Nephron progenitor cell (in vitro differentiated cells): ENCODE data around the gene WDR53.

Experiments
- DNase-seq: peaks from one replicate; pipeline ENCODE4 v3.0.0; 2021
- H3K27ac Mint-ChIP-seq: 2 replicates; pipeline ENCODE4 v1.8.0; 2021; ENCODE audit warnings: mild to moderate bottlenecking, moderate library complexity, mixed read lengths
- H3K27me3 Mint-ChIP-seq: 2 replicates; pipeline ENCODE4 v1.8.0; 2021; ENCODE audit warnings: mild to moderate bottlenecking, low read depth, mixed read lengths; ENCODE audit not compliant: poor library complexity
- H3K36me3 Mint-ChIP-seq: 2 replicates; pipeline ENCODE4 v1.8.0; 2021; ENCODE audit warnings: low read depth, mixed read lengths
- H3K4me1 Mint-ChIP-seq: 2 replicates; pipeline ENCODE4 v1.8.0; 2021; ENCODE audit warnings: mixed read lengths
- H3K4me3 Mint-ChIP-seq: 2 replicates; pipeline ENCODE4 v1.8.0; 2021; ENCODE audit warnings: mild to moderate bottlenecking, moderate library complexity, mixed read lengths
- H3K9me3 Mint-ChIP-seq: 2 replicates; pipeline ENCODE4 v1.8.0; 2021; ENCODE audit warnings: mild to moderate bottlenecking, moderate library complexity, mixed read lengths
- TF ChIP-seq, protein P1 (sequence below): fragments of 200-600 bp; sonication (generic); IDR thresholded peaks from 2 replicates; pipeline ENCODE4 v1.5.0; 2021; ENCODE audit warnings: antibody characterized with exemption

Gene WDR53

DNA sequence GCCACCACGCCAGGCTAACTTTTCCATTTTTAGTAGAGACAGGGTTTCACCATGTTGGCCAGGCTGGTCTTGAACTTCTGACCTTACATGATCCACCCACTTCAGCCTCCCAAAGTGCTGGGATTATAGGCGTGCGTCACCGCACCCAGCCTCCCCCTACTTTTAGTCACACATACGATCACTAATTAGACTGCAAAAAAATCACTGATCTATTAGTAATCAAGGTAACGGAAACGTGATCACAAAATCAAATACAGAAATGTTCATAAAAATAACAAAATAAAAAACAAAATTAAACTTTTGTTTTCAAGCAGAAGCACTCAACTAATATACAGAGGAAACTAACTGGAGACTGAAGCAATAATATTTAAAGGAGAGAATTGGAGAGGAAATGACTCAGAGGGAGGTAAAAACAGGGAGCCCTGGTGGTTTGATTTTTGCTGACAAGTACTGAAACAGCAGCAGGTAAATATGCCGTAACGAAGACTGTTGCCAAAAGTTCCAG lies 4.6 kb downstream of the WDR53 start:
- Mint-ChIP-seq H3K36me3 (peaks cover 10% of the 10 kb centered on the region), H3K4me1 (peaks cover 14% of the 10 kb centered on the region), H3K27me3 (peaks cover 4% of the 10 kb centered on the region), H3K9me3 (no peaks in the 10 kb centered on the region), H3K27ac (no peak overlapping the region), H3K4me3 (no peak overlapping the region)
- DNase-seq = no peak
- TF ChIP-seq, protein P1, sequence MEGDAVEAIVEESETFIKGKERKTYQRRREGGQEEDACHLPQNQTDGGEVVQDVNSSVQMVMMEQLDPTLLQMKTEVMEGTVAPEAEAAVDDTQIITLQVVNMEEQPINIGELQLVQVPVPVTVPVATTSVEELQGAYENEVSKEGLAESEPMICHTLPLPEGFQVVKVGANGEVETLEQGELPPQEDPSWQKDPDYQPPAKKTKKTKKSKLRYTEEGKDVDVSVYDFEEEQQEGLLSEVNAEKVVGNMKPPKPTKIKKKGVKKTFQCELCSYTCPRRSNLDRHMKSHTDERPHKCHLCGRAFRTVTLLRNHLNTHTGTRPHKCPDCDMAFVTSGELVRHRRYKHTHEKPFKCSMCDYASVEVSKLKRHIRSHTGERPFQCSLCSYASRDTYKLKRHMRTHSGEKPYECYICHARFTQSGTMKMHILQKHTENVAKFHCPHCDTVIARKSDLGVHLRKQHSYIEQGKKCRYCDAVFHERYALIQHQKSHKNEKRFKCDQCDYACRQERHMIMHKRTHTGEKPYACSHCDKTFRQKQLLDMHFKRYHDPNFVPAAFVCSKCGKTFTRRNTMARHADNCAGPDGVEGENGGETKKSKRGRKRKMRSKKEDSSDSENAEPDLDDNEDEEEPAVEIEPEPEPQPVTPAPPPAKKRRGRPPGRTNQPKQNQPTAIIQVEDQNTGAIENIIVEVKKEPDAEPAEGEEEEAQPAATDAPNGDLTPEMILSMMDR = no peak

DNA sequence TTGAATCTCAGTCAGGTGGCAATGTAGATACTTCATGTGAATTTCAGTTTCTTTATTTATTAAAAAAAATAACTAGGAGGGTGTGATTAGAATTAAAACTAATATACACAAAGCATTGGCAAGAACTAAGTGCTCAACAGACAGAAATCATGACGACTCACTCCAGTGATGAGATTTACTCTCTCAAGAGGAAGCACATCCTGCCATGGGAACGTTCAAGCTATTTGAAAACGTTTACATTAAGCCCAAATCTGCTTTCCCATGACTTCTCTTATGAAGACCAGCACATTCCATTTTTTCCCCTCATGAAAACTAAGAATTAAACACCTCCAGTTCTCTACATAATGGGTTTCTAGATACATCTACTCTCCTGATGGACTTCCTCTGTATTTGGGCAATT lies 8.5 kb downstream of the WDR53 start:
- Mint-ChIP-seq H3K27ac (no peak overlapping the region), H3K36me3 (peaks cover 10% of the 10 kb centered on the region), H3K4me3 (no peak overlapping the region), H3K9me3 (no peaks in the 10 kb centered on the region), H3K4me1 (no peaks in the 10 kb centered on the region), H3K27me3 (no peaks in the 10 kb centered on the region)
- TF ChIP-seq, protein P1 = no peak
- no peak for DNase-seq

DNA sequence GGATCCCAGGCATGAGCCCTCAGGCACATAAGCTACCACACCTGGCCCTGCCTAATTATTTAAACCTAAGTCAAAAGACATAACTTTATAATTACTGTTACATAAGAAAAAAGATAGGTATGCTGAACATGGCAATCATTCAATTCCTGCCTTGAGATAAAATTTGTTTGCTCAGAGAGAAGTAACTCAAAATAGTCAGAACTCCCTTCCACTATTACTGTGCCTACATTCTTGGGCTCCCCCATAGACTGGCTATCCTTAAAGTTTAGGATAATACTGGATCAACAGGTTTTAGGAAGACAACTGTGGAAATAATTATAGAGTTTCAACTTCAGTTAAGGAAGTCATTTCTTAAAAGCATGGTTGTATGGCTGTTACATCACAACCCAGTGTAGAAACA lies 9.9 kb downstream of the WDR53 start:
- Mint-ChIP-seq H3K27me3 (no peaks in the 10 kb centered on the region), H3K36me3 (peaks cover 10% of the 10 kb centered on the region), H3K9me3 (no peaks in the 10 kb centered on the region), H3K4me1 (no peaks in the 10 kb centered on the region), H3K27ac (no peak overlapping the region), H3K4me3 (no peak overlapping the region)
- no peak for DNase-seq
- TF ChIP-seq, protein P1 = no peak

DNA sequence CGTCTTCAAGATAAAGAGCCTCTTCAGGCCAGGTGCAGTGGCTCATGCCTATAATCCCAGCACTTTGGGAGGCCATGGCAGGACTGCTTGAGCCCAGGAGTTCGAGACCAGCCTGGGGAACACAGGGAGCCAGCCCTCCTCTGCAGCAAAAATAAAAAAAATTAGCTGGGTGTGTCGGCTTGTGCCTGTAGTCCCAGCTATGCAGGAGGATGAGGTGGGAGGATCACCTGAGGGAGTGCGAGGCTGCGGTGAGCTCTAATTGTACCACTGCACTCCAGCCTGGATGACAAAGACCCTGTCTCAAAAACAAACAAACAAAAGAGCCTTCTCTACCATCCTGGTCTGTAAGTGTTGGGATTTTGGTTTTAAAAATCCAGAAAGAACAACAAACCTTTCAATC lies 11.1 kb downstream of the WDR53 start:
- H3K27ac Mint-ChIP-seq = no peak overlapping the region
- DNase-seq = no peak

DNA sequence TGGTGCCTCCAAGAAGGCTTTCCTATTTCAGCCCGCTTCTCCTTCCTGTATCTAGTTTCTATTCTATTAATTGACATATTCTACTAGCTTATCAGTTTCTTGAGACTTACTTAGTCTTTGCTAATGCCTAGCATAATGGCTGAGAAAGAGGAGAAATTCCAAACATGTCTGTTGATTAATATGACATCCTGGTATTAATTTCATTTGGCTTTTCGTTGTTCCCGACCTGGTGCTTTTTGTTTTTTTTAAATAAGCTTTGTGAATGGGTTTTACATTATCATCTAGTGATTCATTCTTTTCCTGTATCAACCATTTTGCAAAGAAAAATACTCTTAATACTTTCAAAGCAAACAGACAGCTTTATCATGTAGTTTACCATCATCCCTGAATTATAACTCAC lies 13.1 kb downstream of the WDR53 start:
- no peaks in the 10 kb centered on the region for H3K4me1 Mint-ChIP-seq
- no peaks in the 10 kb centered on the region for H3K27me3 Mint-ChIP-seq
- TF ChIP-seq, protein P1 = no peak

More for the DNA sequence above, 11.1 kb downstream of the WDR53 start:
- Mint-ChIP-seq H3K27me3 (no peaks in the 10 kb centered on the region), H3K4me3 (no peak overlapping the region), H3K4me1 (no peaks in the 10 kb centered on the region), H3K9me3 (no peaks in the 10 kb centered on the region), H3K36me3 (peaks cover 10% of the 10 kb centered on the region)
- TF ChIP-seq, protein P1 = no peak

DNA sequence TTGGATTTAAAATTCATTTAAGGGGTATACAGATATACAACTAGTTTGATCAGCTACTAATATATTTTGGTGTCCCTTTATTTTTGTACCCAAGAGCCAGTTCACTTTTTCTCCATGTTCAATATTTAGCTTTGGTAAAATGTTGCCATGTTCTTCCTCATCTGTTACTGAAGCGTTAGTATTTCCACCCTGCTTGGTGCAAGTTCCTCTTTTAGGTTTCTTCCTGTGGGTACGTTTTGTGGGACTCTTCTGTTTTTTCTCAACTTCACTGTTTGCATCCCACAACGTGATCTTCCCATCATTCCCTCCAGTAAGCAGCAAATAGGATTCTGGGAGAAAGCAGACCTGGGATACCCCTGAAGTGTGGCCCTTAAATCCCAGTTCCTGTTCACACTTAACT lies 14.1 kb downstream of the WDR53 start:
- Mint-ChIP-seq H3K4me3 (no peak overlapping the region), H3K36me3 (peaks cover 10% of the 10 kb centered on the region), H3K27me3 (no peaks in the 10 kb centered on the region), H3K27ac (no peak overlapping the region), H3K4me1 (no peaks in the 10 kb centered on the region), H3K9me3 (peaks cover 25% of the 10 kb centered on the region)
- TF ChIP-seq, protein P1 = no peak
- DNase-seq = no peak

More for the DNA sequence above, 13.1 kb downstream of the WDR53 start:
- no peak overlapping the region for H3K27ac Mint-ChIP-seq
- DNase-seq = no peak
- H3K36me3 Mint-ChIP-seq = peaks cover 3% of the 10 kb centered on the region
- no peak overlapping the region for H3K4me3 Mint-ChIP-seq
- peaks cover 14% of the 10 kb centered on the region for H3K9me3 Mint-ChIP-seq
